Measurements from ENCODE around the gene PUDP.
"Not testable (repeated sequence)": the region's sequence is repeated elsewhere in the genome, so short reads cannot be mapped to it uniquely, and the experiment has no call there.

DNA sequence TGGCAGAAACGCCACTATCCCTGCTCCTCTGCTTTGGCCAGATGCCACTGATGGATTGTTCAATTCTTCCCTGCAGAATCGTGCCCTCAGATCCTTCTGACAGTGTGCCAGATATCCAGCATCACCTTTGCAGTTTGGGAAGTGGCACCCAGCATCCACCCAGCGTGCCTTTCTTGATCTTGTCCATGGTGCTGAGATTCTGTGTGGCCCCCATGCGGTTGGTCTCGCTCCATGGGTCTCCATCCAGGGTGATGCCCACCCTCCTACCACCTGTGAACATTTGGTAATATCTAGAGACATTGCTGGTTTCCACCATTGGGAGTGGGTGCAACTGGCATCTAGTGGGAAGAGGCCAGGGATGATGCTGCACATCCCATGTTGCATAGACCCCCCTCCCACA, 121.6 kb downstream of the PUDP start:
- not testable (repeated sequence) for TF ChIP-seq POLR2AphosphoS5, POLR2A (IDR thresholded peaks at IDR 0.05; ENCODE audit: low read depth, low read length)

All from GM12892 (cell line).